ENCODE data around the gene PRR22. TPM values are rescaled to one million over a fixed set of nuclear protein-coding genes. Genes with fewer than 3 reads are reported as not detected.

Gene PRR22
- total and polyA plus RNA-seq, 2 donors (not counting 1 experiment from before 2014, with no cell fraction given): 3.4 to 5.6 TPM

- Mint-ChIP-seq H3K4me1 (peaks cover 19% of the 10 kb centered on the region), H3K9me3 (ENCODE audit: insufficient read depth) (no peaks in the 10 kb centered on the region), H3K4me3 (peak overlapping the region; percentile 59), H3K27me3 (peaks cover 4% of the 10 kb centered on the region), H3K27ac (peak overlapping the region; percentile 50)
- TF ChIP-seq, protein P1, sequence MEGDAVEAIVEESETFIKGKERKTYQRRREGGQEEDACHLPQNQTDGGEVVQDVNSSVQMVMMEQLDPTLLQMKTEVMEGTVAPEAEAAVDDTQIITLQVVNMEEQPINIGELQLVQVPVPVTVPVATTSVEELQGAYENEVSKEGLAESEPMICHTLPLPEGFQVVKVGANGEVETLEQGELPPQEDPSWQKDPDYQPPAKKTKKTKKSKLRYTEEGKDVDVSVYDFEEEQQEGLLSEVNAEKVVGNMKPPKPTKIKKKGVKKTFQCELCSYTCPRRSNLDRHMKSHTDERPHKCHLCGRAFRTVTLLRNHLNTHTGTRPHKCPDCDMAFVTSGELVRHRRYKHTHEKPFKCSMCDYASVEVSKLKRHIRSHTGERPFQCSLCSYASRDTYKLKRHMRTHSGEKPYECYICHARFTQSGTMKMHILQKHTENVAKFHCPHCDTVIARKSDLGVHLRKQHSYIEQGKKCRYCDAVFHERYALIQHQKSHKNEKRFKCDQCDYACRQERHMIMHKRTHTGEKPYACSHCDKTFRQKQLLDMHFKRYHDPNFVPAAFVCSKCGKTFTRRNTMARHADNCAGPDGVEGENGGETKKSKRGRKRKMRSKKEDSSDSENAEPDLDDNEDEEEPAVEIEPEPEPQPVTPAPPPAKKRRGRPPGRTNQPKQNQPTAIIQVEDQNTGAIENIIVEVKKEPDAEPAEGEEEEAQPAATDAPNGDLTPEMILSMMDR (IDR thresholded peaks at IDR 0.05): no peak
- no peak for TF ChIP-seq EZH2 (IDR thresholded peaks at IDR 0.05; ENCODE audit: borderline replicate concordance, insufficient read depth, low read depth, low read length, poor library complexity, severe bottlenecking)
- Histone ChIP-seq H3K4me3 (ENCODE audit: control extremely low read depth in 1 of 5, extremely low read depth in 1 of 5, insufficient read depth in 1 of 5, low read depth in 2 of 5, low read length in 4 of 5) (no peak overlapping the region), H3K36me3 (replicated peaks in 1 of 2; ENCODE audit: control extremely low read depth in 1 of 2, control insufficient read depth in 1 of 2, extremely low read depth in 1 of 2, insufficient read depth in 2 of 2, low read length in 1 of 2) (no peaks in the 10 kb centered on the region), H3K9ac (ENCODE audit: low read length) (no peak overlapping the region), H3K27ac (ENCODE audit: low read length in 2 of 2) (no peak overlapping the region), H4K20me1 (ENCODE audit: control insufficient read depth, insufficient read depth, low read length, poor library complexity, severe bottlenecking) (no peaks in the 10 kb centered on the region), H2AFZ (ENCODE audit: insufficient read depth, low read depth, low read length, poor library complexity, severe bottlenecking) (peak overlapping the region; percentile 74), H3K79me2 (ENCODE audit: control insufficient read depth, insufficient read depth, low read length) (no peaks in the 10 kb centered on the region), H3K9me3 (ENCODE audit: control extremely low read depth in 1 of 3, control insufficient read depth in 2 of 3, insufficient read depth in 1 of 3, low read length in 2 of 3) (peaks cover 0 to 54% (median 0%) of the 10 kb centered on the region in 3 donors), H3K4me1 (ENCODE audit: control insufficient read depth in 2 of 2, insufficient read depth in 2 of 2, low read length in 2 of 2) (peaks cover 16 to 30% of the 10 kb centered on the region in 2 donors), H3K27me3 (replicated peaks in 1 of 4; ENCODE audit: control extremely low read depth in 1 of 4, control insufficient read depth in 3 of 4, insufficient read depth in 4 of 4, low read length in 3 of 4) (peaks cover 0 to 28% (median 7%) of the 10 kb centered on the region in 4 experiments), H3K4me2 (replicated peaks; ENCODE audit: low read depth, low read length, poor library complexity, severe bottlenecking) (peak overlapping the region; percentile 68)
- no peak for ATAC-seq (ENCODE audit: low read depth)
- no peak for DNase-seq
- intact Hi-C loops (cut with micrococcal nuclease): no loop called here
- WGBS (ENCODE audit: insufficient coverage): 68% methylated on average over 31 of the region's 34 CpGs
- POLR2A ChIA-PET: interaction anchor here (0.7 kb wide), 1 partner anchor 257 kb away, joined by 6 read pairs; no protein-coding TSS in a partner anchor
- CTCF ChIA-PET: no interaction called here
Observed at GRCh38 chr19:5829567-5830310, 45.2 kb upstream of the PRR22 start.
